Measurements from ENCODE around the gene GJB3.

GRCh38 chr1:34763142-34763781 lies 17.8 kb upstream of the GJB3 start:
- TF ChIP-seq EZH2 (IDR thresholded peaks at IDR 0.05; ENCODE audit: insufficient read depth, poor library complexity, severe bottlenecking): no peak
- no peak for TF ChIP-seq EZH2phosphoT487 (IDR thresholded peaks at IDR 0.05; ENCODE audit: insufficient read depth, low read depth)

Measured in GM23248 (cell line).